EL (cell line): ENCODE results near the gene LRBA.
"Not testable (repeated sequence)": the region's sequence is repeated elsewhere in the genome, so short reads cannot be mapped to it uniquely, and the experiment has no call there.

Experiments
- DNase-seq: peaks from one replicate; pipeline ENCODE4 v3.0.0-alpha.2; 2016

LRBA gene

GRCh38 chr4:150940123-150940522, 75.0 kb downstream of the LRBA start:
- no peak for DNase-seq

- no peak for DNase-seq
Observed at GRCh38 chr4:150939530-150939929, 75.6 kb downstream of the LRBA start.

GRCh38 chr4:150938873-150939499, 76.1 kb downstream of the LRBA start:
- DNase-seq, result no peak

GRCh38 chr4:150938417-150938816, 76.7 kb downstream of the LRBA start:
- DNase-seq, result no peak

GRCh38 chr4:150934022-150934421, 81.1 kb downstream of the LRBA start:
- DNase-seq, result no peak

GRCh38 chr4:150931796-150932195, 83.3 kb downstream of the LRBA start:
- no peak for DNase-seq

- DNase-seq, result no peak
Observed at GRCh38 chr4:150931005-150931404, 84.1 kb downstream of the LRBA start.

- no peak for DNase-seq
Observed at GRCh38 chr4:150923945-150924344, 91.1 kb downstream of the LRBA start.

GRCh38 chr4:150921486-150921885, 93.6 kb downstream of the LRBA start:
- not testable (repeated sequence) for DNase-seq

- peak; percentile 19 for DNase-seq
Observed at GRCh38 chr4:150918562-150918961, 96.5 kb downstream of the LRBA start.

GRCh38 chr4:150911326-150911725, 103.8 kb downstream of the LRBA start:
- DNase-seq, result no peak

GRCh38 chr4:150909116-150909515, 106.0 kb downstream of the LRBA start:
- no peak for DNase-seq

GRCh38 chr4:150906987-150907633, 108.0 kb downstream of the LRBA start:
- DNase-seq, result no peak

- no peak for DNase-seq
Observed at GRCh38 chr4:150904671-150905070, 110.4 kb downstream of the LRBA start.

GRCh38 chr4:150903603-150904002, 111.5 kb downstream of the LRBA start:
- no peak for DNase-seq

- DNase-seq, result no peak
Observed at GRCh38 chr4:150896497-150896896, 118.6 kb downstream of the LRBA start.

GRCh38 chr4:150890246-150890645, 124.8 kb downstream of the LRBA start:
- DNase-seq, result no peak

GRCh38 chr4:150889306-150889705, 125.8 kb downstream of the LRBA start:
- no peak for DNase-seq

- no peak for DNase-seq
Observed at GRCh38 chr4:150888625-150889024, 126.5 kb downstream of the LRBA start.

GRCh38 chr4:150888217-150888616, 126.9 kb downstream of the LRBA start:
- DNase-seq, result no peak

- peak; percentile 4 for DNase-seq
Observed at GRCh38 chr4:150886597-150886996, 128.5 kb downstream of the LRBA start.

- no peak for DNase-seq
Observed at GRCh38 chr4:150884625-150885024, 130.5 kb downstream of the LRBA start.

- no peak for DNase-seq
Observed at GRCh38 chr4:150875367-150875766, 139.7 kb downstream of the LRBA start.

GRCh38 chr4:150874338-150875226, 140.5 kb downstream of the LRBA start:
- DNase-seq, result no peak
